GM12874 (cell line): Measurements from ENCODE around the gene METTL16.

Experiments used
- CTCF ChIP-seq: IDR thresholded peaks from 2 replicates; pipeline ENCODE4 v1.5.1; 2011; ENCODE audit warnings: low read depth, mild to moderate bottlenecking, control low read depth, low read length, moderate library complexity; ENCODE audit not compliant: insufficient read depth

METTL16 gene

GRCh38 chr17:2503627-2504026 is 8.1 kb downstream of the METTL16 start:
- TF ChIP-seq CTCF: no peak

GRCh38 chr17:2502871-2503580 is 8.7 kb downstream of the METTL16 start:
- TF ChIP-seq CTCF: no peak

- TF ChIP-seq CTCF: no peak
Observed at GRCh38 chr17:2500446-2500845, 11.2 kb downstream of the METTL16 start.

GRCh38 chr17:2487306-2487705 is 24.4 kb downstream of the METTL16 start:
- TF ChIP-seq CTCF: no peak

- TF ChIP-seq CTCF: no peak
Observed at GRCh38 chr17:2485970-2486369, 25.7 kb downstream of the METTL16 start.

- TF ChIP-seq CTCF: no peak
Observed at GRCh38 chr17:2485543-2485942, 26.1 kb downstream of the METTL16 start.

GRCh38 chr17:2484876-2485275 is 26.8 kb downstream of the METTL16 start:
- TF ChIP-seq CTCF: no peak
